WTC11 (cell line): ENCODE results near the gene CDC25B. TPM values are rescaled to one million over a fixed set of nuclear protein-coding genes. Genes with fewer than 3 reads are reported as not detected.

Experiments
- ATAC-seq: fragments of 200-7000 bp; cut with Tn5 transposase; 2 replicates; pipeline ENCODE4 v1.10.0; 2021; ENCODE audit warnings: mild to moderate bottlenecking, moderate library complexity
- CTCF ChIA-PET: fragments of 300-600 bp; sonication (Branson Sonifier 250); formaldehyde crosslinking; loops from one replicate; lab custom pipeline; 2021; ENCODE audit warnings: antibody characterized with exemption; lab: Charles Lee
- POLR2A ChIA-PET: fragments of 350-600 bp; sonication (Branson Sonifier 250); formaldehyde crosslinking; loops from one replicate; lab custom pipeline; 2021; ENCODE audit warnings: antibody characterized with exemption; lab: Charles Lee
- DNase-seq: peaks from one replicate; pipeline ENCODE4 v3.0.0; 2021; ENCODE audit warnings: low spot score
- H3K27ac Mint-ChIP-seq: 2 replicates; pipeline ENCODE4 v1.8.0; 2021; ENCODE audit warnings: mixed read lengths
- H3K27me3 Mint-ChIP-seq: 2 replicates; pipeline ENCODE4 v1.8.0; 2021; ENCODE audit warnings: low read depth, mild to moderate bottlenecking, moderate library complexity, mixed read lengths
- H3K36me3 Mint-ChIP-seq: 2 replicates; pipeline ENCODE4 v1.8.0; 2021; ENCODE audit warnings: mixed read lengths
- H3K4me1 Mint-ChIP-seq: 2 replicates; pipeline ENCODE4 v1.8.0; 2022; ENCODE audit warnings: mixed read lengths
- H3K4me3 Mint-ChIP-seq: 2 replicates; pipeline ENCODE4 v1.8.0; 2021; ENCODE audit warnings: mild to moderate bottlenecking, moderate library complexity, mixed read lengths
- H3K9me3 Mint-ChIP-seq: 2 replicates; pipeline ENCODE4 v1.8.0; 2021; ENCODE audit warnings: mixed read lengths
- ATF3 ChIP-seq: sonication (generic); formaldehyde crosslinking; conservative IDR thresholded peaks from 2 replicates; pipeline ENCODE4 v1.8.1; 2022; ENCODE audit warnings: mild to moderate bottlenecking, missing genetic modification reagents
- E2F1 ChIP-seq: sonication (generic); formaldehyde crosslinking; IDR thresholded peaks from 2 replicates; pipeline ENCODE4 v1.8.0; 2022; ENCODE audit warnings: mild to moderate bottlenecking, missing genetic modification reagents
- FOXP1 ChIP-seq: sonication (generic); formaldehyde crosslinking; IDR thresholded peaks from 2 replicates; pipeline ENCODE4 v1.8.0; 2022; ENCODE audit warnings: missing genetic modification reagents, mild to moderate bottlenecking, moderate library complexity, borderline replicate concordance
- GABPB1 ChIP-seq: sonication (generic); formaldehyde crosslinking; IDR thresholded peaks from 2 replicates; pipeline ENCODE4 v1.8.1; 2023; ENCODE audit warnings: mild to moderate bottlenecking, missing genetic modification reagents
- JAZF1 ChIP-seq: fragments of 250-450 bp; sonication (Bioruptor Pico); IDR thresholded peaks from 2 replicates; pipeline ENCODE4 v1.9.0; 2021; ENCODE audit warnings: moderate library complexity, mild to moderate bottlenecking, inconsistent platforms
- KAT7 ChIP-seq: sonication (generic); formaldehyde crosslinking; IDR thresholded peaks from 2 replicates; pipeline ENCODE4 v1.8.1; 2023; ENCODE audit warnings: missing genetic modification reagents, mild to moderate bottlenecking, borderline replicate concordance
- MAX ChIP-seq: sonication (generic); formaldehyde crosslinking; IDR thresholded peaks from 2 replicates; pipeline ENCODE4 v1.8.0; 2022; ENCODE audit warnings: mild to moderate bottlenecking, missing genetic modification reagents
- MXD4 ChIP-seq: fragments of 250-450 bp; sonication (Bioruptor Pico); IDR thresholded peaks from 2 replicates; pipeline ENCODE4 v1.8.0; 2021; ENCODE audit warnings: mild to moderate bottlenecking, moderate library complexity, borderline replicate concordance
- NFATC4 ChIP-seq: fragments of 250-450 bp; sonication (Bioruptor Pico); IDR thresholded peaks from 2 replicates; pipeline ENCODE4 v1.9.0; 2021; ENCODE audit warnings: mild to moderate bottlenecking
- NR1H2 ChIP-seq: sonication (generic); formaldehyde crosslinking; IDR thresholded peaks from 2 replicates; pipeline ENCODE4 v1.9.0; 2021; ENCODE audit warnings: mild to moderate bottlenecking, moderate library complexity, missing genetic modification reagents
- NR3C1 ChIP-seq: sonication (generic); formaldehyde crosslinking; conservative IDR thresholded peaks from 2 replicates; pipeline ENCODE4 v1.8.1; 2023; ENCODE audit warnings: low read depth, mild to moderate bottlenecking, missing genetic modification reagents
- OVOL2 ChIP-seq: fragments of 250-450 bp; sonication (Bioruptor Pico); IDR thresholded peaks from 2 replicates; pipeline ENCODE4 v1.9.0; 2021; ENCODE audit warnings: mild to moderate bottlenecking, borderline replicate concordance
- SMAD3 ChIP-seq: sonication (generic); formaldehyde crosslinking; IDR thresholded peaks from 2 replicates; pipeline ENCODE4 v1.8.0; 2022; ENCODE audit warnings: missing genetic modification reagents, mild to moderate bottlenecking, borderline replicate concordance
- SP1 ChIP-seq: sonication (generic); formaldehyde crosslinking; conservative IDR thresholded peaks from 2 replicates; pipeline ENCODE4 v1.8.1; 2022; ENCODE audit warnings: missing genetic modification reagents
- STAT6 ChIP-seq: sonication (generic); formaldehyde crosslinking; conservative IDR thresholded peaks from 2 replicates; pipeline ENCODE4 v1.8.1; 2023; ENCODE audit warnings: mild to moderate bottlenecking, low read depth, missing genetic modification reagents, moderate library complexity
- TEAD4 ChIP-seq: sonication (generic); formaldehyde crosslinking; IDR thresholded peaks from 2 replicates; pipeline ENCODE4 v1.8.0; 2022; ENCODE audit warnings: mild to moderate bottlenecking, missing genetic modification reagents
- TP53 ChIP-seq: sonication (generic); formaldehyde crosslinking; IDR thresholded peaks from 2 replicates; pipeline ENCODE4 v1.8.1; 2023; ENCODE audit warnings: mild to moderate bottlenecking, missing genetic modification reagents
- ZBTB43 ChIP-seq: sonication (generic); formaldehyde crosslinking; IDR thresholded peaks from 2 replicates; pipeline ENCODE4 v1.8.1; 2023; ENCODE audit warnings: mild to moderate bottlenecking, missing genetic modification reagents
- ZMAT4 ChIP-seq: fragments of 250-450 bp; sonication (Bioruptor Pico); IDR thresholded peaks from 2 replicates; pipeline ENCODE4 v1.9.0; 2021; ENCODE audit warnings: mild to moderate bottlenecking
- ZNF396 ChIP-seq: fragments of 250-450 bp; sonication (Bioruptor Pico); IDR thresholded peaks from 2 replicates; pipeline ENCODE4 v1.8.0; 2021; ENCODE audit warnings: mild to moderate bottlenecking, moderate library complexity, borderline replicate concordance
- total RNA-seq: library from RNA; stranded (reverse); gene quantifications from 3 replicates; pipeline ENCODE4 v1.2.3, GENCODE V29; 2021

CDC25B gene
- total RNA-seq, 1 experiment from 2014 or later, result 37.4 TPM

GRCh38 chr20:3825526-3825925, 29.4 kb downstream of the CDC25B start:
- DNase-seq (peak; percentile 39), ATAC-seq (peak; percentile 76)
- Mint-ChIP-seq H3K4me3 (no peak overlapping the region), H3K36me3 (no peaks in the 10 kb centered on the region), H3K27me3 (no peaks in the 10 kb centered on the region), H3K9me3 (no peaks in the 10 kb centered on the region), H3K27ac (no peak overlapping the region), H3K4me1 (0 out of 2 replicates have a peak, but pooled peaks cover 6% of the 10 kb centered on the region)
- TF ChIP-seq JAZF1 (no peak), MAX (CRISPR knock-in tag) (no peak), MXD4 (CRISPR knock-in tag) (no peak), E2F1 (no peak), NFATC4 (CRISPR knock-in tag) (no peak), TEAD4 (CRISPR knock-in tag) (no peak), FOXP1 (CRISPR knock-in tag) (no peak), GABPB1 (CRISPR knock-in tag) (no peak), NR3C1 (CRISPR knock-in tag) (no peak), OVOL2 (CRISPR knock-in tag) (no peak), STAT6 (CRISPR knock-in tag) (no peak), NR1H2 (CRISPR knock-in tag) (no peak), ZBTB43 (no peak), KAT7 (CRISPR knock-in tag) (no peak), SP1 (CRISPR knock-in tag) (no peak), ATF3 (CRISPR knock-in tag) (no peak), TP53 (CRISPR knock-in tag) (no peak), ZNF396 (CRISPR knock-in tag) (no peak), SMAD3 (CRISPR knock-in tag) (no peak)
- ChIA-PET POLR2A (no interaction called here), CTCF (interaction anchor here (0.6 to 1.3 kb wide), 8 partner anchors 11 to 247 kb away, joined by 3 to 6 read pairs (median 3); partner anchors contain the start of genes CENPB and SPEF1)

- DNase-seq, result no peak
- H3K36me3 Mint-ChIP-seq, result no peaks in the 10 kb centered on the region
- ATAC-seq, result no peak
- H3K27me3 Mint-ChIP-seq, result no peaks in the 10 kb centered on the region
- 0 out of 2 replicates have a peak, but pooled peaks cover 2% of the 10 kb centered on the region for H3K4me1 Mint-ChIP-seq
- H3K9me3 Mint-ChIP-seq, result no peaks in the 10 kb centered on the region
- POLR2A ChIA-PET, result no interaction called here
- CTCF ChIA-PET, result interaction anchor here (0.5 to 1.3 kb wide), 3 partner anchors 28 to 81 kb away, joined by 3 to 6 read pairs (median 3); no protein-coding TSS in a partner anchor
- no peak overlapping the region for H3K4me3 Mint-ChIP-seq
- no peak overlapping the region for H3K27ac Mint-ChIP-seq
- no peak for TF ChIP-seq ZMAT4 (CRISPR knock-in tag)
These were observed 30.3 kb downstream of the CDC25B start for GRCh38 chr20:3826420-3826819.
